Measurements from ENCODE around the gene TOMT. TPM values are rescaled to one million over a fixed set of nuclear protein-coding genes. Genes with fewer than 3 reads are reported as not detected.

TOMT gene
- total RNA-seq (not detected in 2 replicates), polyA plus RNA-seq (0.08 TPM in 1 of 2 replicates, not detected in the other), polyA minus RNA-seq (not detected in 2 replicates), Bru-seq, nascent RNA (not detected), BruChase-seq, experiment 1, labeled RNA remaining after a 6-hour chase (percentile 37 among the genes with signal in this experiment), BruChase-seq, experiment 2, labeled RNA remaining after a 2-hour chase (not detected)
- polyA plus RNA-seq (2011; cell fraction: cytosol; rRNA removed), result not detected in 2 replicates
- polyA plus RNA-seq (2011; cell fraction: nucleus; rRNA removed), result not detected in 2 replicates
- polyA plus RNA-seq (2012), result not detected in 2 replicates
- polyA minus RNA-seq (2011; cell fraction: cytosol; rRNA and poly(A)+ RNA removed), result not detected
- polyA minus RNA-seq (2011; cell fraction: nucleus; rRNA and poly(A)+ RNA removed), result not detected in 2 replicates
- long read RNA-seq, result 0 reads

- Histone ChIP-seq H3K9ac (replicated peaks; ENCODE audit: extremely low read depth, insufficient read depth, low read length) (no peak within 1 kb of the TSS), H4K20me1 (replicated peaks; ENCODE audit: control insufficient read depth, extremely low read depth, insufficient read depth, low read length) (no peaks in the 10 kb centered on the region), H3K27me3 (ENCODE audit: control insufficient read depth in 2 of 2, insufficient read depth in 2 of 2, low read length in 2 of 2) (no peaks in the 10 kb centered on the region), H3K79me2 (ENCODE audit: control insufficient read depth, insufficient read depth, low read length) (peaks cover 21% of the 10 kb centered on the region), H3K36me3 (ENCODE audit: control insufficient read depth in 2 of 2, extremely low read depth in 1 of 2, insufficient read depth in 2 of 2, low read length in 2 of 2) (no peaks in the 10 kb centered on the region), H3K4me3 (replicated peaks in 1 of 3; ENCODE audit: insufficient read depth in 1 of 3, low read depth in 1 of 3, low read length in 3 of 3) (no peak within 1 kb of the TSS), H3K4me2 (ENCODE audit: insufficient read depth, low read length) (no peak within 1 kb of the TSS), H3K9me3 (replicated peaks; ENCODE audit: control insufficient read depth, insufficient read depth, low read length) (no peaks in the 10 kb centered on the region), H3K27ac (ENCODE audit: insufficient read depth, low read depth, low read length) (no peak within 1 kb of the TSS), H3K4me1 (ENCODE audit: control insufficient read depth, extremely low read depth, insufficient read depth, low read length) (peaks cover 18% of the 10 kb centered on the region), H3K9me1 (replicated peaks; ENCODE audit: control insufficient read depth, extremely low read depth, insufficient read depth, low read length) (no peaks in the 10 kb centered on the region), H2AFZ (ENCODE audit: low read depth, low read length) (no peak within 1 kb of the TSS)
- no TSS peak for BruUV-seq (replicated peaks)
- ChIA-PET POLR2A (no interaction called here), CTCF (interaction anchor here (0.7 to 2.0 kb wide), 3 partner anchors 38 to 84 kb away, joined by 3 to 13 read pairs (median 7); no protein-coding TSS in a partner anchor)
- dilution Hi-C loops (cut with MboI; ENCODE audit: extremely low pct_ligation_motif_present, low sequenced_read_pairs), result no loop called here
- intact Hi-C loops (cut with micrococcal nuclease), result no loop called here
- no peak for DNase-seq (ENCODE audit: low read depth, low spot score)
- FAIRE-seq, result no peak
- TF ChIP-seq CTCF (IDR thresholded peaks at IDR 0.05; ENCODE audit: extremely low read depth in 1 of 2, insufficient read depth in 1 of 2, low read depth in 1 of 2, low read length in 2 of 2), result no peak
- TF ChIP-seq POLR2AphosphoS5 (IDR thresholded peaks at IDR 0.05; ENCODE audit: insufficient read depth, low read depth, low read length), result no peak
- TF ChIP-seq EZH2 (IDR thresholded peaks at IDR 0.05; ENCODE audit: borderline replicate concordance, low read depth, low read length, severe bottlenecking), result no peak
- TF ChIP-seq FOS (IDR thresholded peaks at IDR 0.05; ENCODE audit: borderline replicate concordance, insufficient read depth, low read length), result no peak
- no peak for TF ChIP-seq MYC (IDR thresholded peaks at IDR 0.05; ENCODE audit: low read depth, low read length)
- TF ChIP-seq POLR2A (IDR thresholded peaks at IDR 0.05; ENCODE audit: low read depth, low read length), result no peak
- TF ChIP-seq JUN (IDR thresholded peaks at IDR 0.05; ENCODE audit: borderline replicate concordance, insufficient read depth, insufficient read length, low read depth), result no peak
- no peak for TF ChIP-seq GATA2 (IDR thresholded peaks at IDR 0.05; ENCODE audit: insufficient read depth, insufficient read length, low read depth, low read length)
Observed at GRCh38 chr11:72105888-72106287, at the start of gene TOMT. Gene TOMT (plus strand): TSS chr11:72105924. CDS start chr11:72105952, 28 bp downstream.

Measured in endothelial cell of umbilical vein (primary cell).